MM.1S (cell line): ENCODE data around the gene DHX15.

Experiments
- DNase-seq: peaks from one replicate; pipeline ENCODE4 v3.0.0-alpha.2; 2015
- H2AFZ ChIP-seq: fragments of 300-600 bp; sonication (generic); 2 replicates; pipeline ENCODE4 v1.6.0; 2016; ENCODE audit warnings: antibody characterized with exemption, low read length
- H3F3A ChIP-seq: fragments of 300-600 bp; sonication (generic); 2 replicates; pipeline ENCODE4 v1.6.1; 2016; ENCODE audit warnings: mild to moderate bottlenecking, antibody characterized with exemption, low read length, moderate library complexity, mixed read lengths; ENCODE audit not compliant: insufficient read depth
- H3K27ac ChIP-seq: fragments of 300-600 bp; sonication (generic); 2 replicates; pipeline ENCODE4 v1.5.1; 2016; ENCODE audit warnings: mild to moderate bottlenecking, low read length
- H3K27me3 ChIP-seq: fragments of 300-600 bp; sonication (generic); replicated peaks from 2 replicates; pipeline ENCODE4 v1.6.0; 2016; ENCODE audit warnings: low read length; ENCODE audit not compliant: insufficient read depth
- H3K36me3 ChIP-seq: fragments of 300-600 bp; sonication (generic); replicated peaks from 2 replicates; pipeline ENCODE4 v1.6.1; 2016; ENCODE audit warnings: mild to moderate bottlenecking, low read length, mixed read lengths; ENCODE audit not compliant: insufficient read depth
- H3K4me1 ChIP-seq: fragments of 300-600 bp; sonication (generic); 2 replicates; pipeline ENCODE4 v1.6.1; 2016; ENCODE audit warnings: low read length, mixed read lengths
- H3K4me2 ChIP-seq: fragments of 300-600 bp; sonication (generic); 2 replicates; pipeline ENCODE4 v1.6.0; 2016; ENCODE audit warnings: low read depth, low read length
- H3K4me3 ChIP-seq: fragments of 300-600 bp; sonication (generic); 2 replicates; pipeline ENCODE4 v1.5.1; 2016; ENCODE audit warnings: low read length, mixed read lengths
- H3K79me2 ChIP-seq: fragments of 300-600 bp; sonication (generic); 2 replicates; pipeline ENCODE4 v1.6.1; 2016; ENCODE audit warnings: mixed run types, low read length, mixed read lengths
- H3K9ac ChIP-seq: fragments of 300-600 bp; sonication (generic); 2 replicates; pipeline ENCODE4 v1.6.1; 2016; ENCODE audit warnings: low read length, mixed read lengths
- H3K9me2 ChIP-seq: fragments of 300-600 bp; sonication (generic); replicated peaks from 2 replicates; pipeline ENCODE4 v1.6.1; 2016; ENCODE audit warnings: mild to moderate bottlenecking, low read length, mixed read lengths; ENCODE audit not compliant: insufficient read depth
- H3K9me3 ChIP-seq: fragments of 300-600 bp; sonication (generic); replicated peaks from 2 replicates; pipeline ENCODE4 v1.6.1; 2016; ENCODE audit warnings: mild to moderate bottlenecking, low read length, mixed read lengths; ENCODE audit not compliant: insufficient read depth
- H4K20me1 ChIP-seq: fragments of 300-600 bp; sonication (generic); 2 replicates; pipeline ENCODE4 v1.6.1; 2016; ENCODE audit warnings: mild to moderate bottlenecking, low read length, moderate library complexity, mixed read lengths; ENCODE audit not compliant: insufficient read depth
- CTCF ChIP-seq: fragments of 300-600 bp; sonication (generic); IDR thresholded peaks from 2 replicates; pipeline ENCODE4 v1.5.1; 2016; ENCODE audit warnings: antibody characterized with exemption, low read length, mixed read lengths
- EZH2 ChIP-seq: fragments of 300-600 bp; sonication (generic); optimal IDR thresholded peaks from 2 replicates; pipeline ENCODE3; 2017; ENCODE audit warnings: low read depth, mild to moderate bottlenecking, antibody characterized with exemption, low read length, mixed read lengths
- EZH2phosphoT487 ChIP-seq: fragments of 300-600 bp; sonication (generic); IDR thresholded peaks from 2 replicates; pipeline ENCODE4 v1.6.1; 2018; ENCODE audit warnings: antibody characterized with exemption, low read length

Gene DHX15

GRCh38 chr4:24559032-24559821 is 25.1 kb downstream of the DHX15 start:
- H3F3A ChIP-seq, result peaks cover 3% of the 10 kb centered on the region; the same call in 1 of the 2 replicates
- no peak overlapping the region for H3K27ac ChIP-seq
- no peaks in the 10 kb centered on the region for H3K4me1 ChIP-seq
- no peaks in the 10 kb centered on the region for H3K9me2 ChIP-seq
- no peak for TF ChIP-seq EZH2
- no peak for TF ChIP-seq CTCF
- no peak for TF ChIP-seq EZH2phosphoT487
- no peaks in the 10 kb centered on the region for H3K27me3 ChIP-seq
- H4K20me1 ChIP-seq, result peaks cover 86% of the 10 kb centered on the region
- H3K79me2 ChIP-seq, result peaks cover 100% of the 10 kb centered on the region
- no peak overlapping the region for H3K4me2 ChIP-seq
- H2AFZ ChIP-seq, result no peak overlapping the region
- peaks cover 23% of the 10 kb centered on the region for H3K36me3 ChIP-seq
- H3K9ac ChIP-seq, result no peak overlapping the region
- no peak overlapping the region for H3K4me3 ChIP-seq
- no peak for DNase-seq
- H3K9me3 ChIP-seq, result no peaks in the 10 kb centered on the region

GRCh38 chr4:24557026-24558025 is 27.0 kb downstream of the DHX15 start:
- peaks cover 75% of the 10 kb centered on the region for H4K20me1 ChIP-seq
- DNase-seq, result no peak
- no peaks in the 10 kb centered on the region for H3K9me3 ChIP-seq
- peaks cover 23% of the 10 kb centered on the region for H3K36me3 ChIP-seq
- no peak for TF ChIP-seq CTCF
- no peak for TF ChIP-seq EZH2phosphoT487
- no peak for TF ChIP-seq EZH2
- no peaks in the 10 kb centered on the region for H3K9me2 ChIP-seq
- H3K79me2 ChIP-seq, result peaks cover 98% of the 10 kb centered on the region
- H3K4me1 ChIP-seq, result no peaks in the 10 kb centered on the region
- H3K4me2 ChIP-seq, result no peak overlapping the region
- H3K27ac ChIP-seq, result no peak overlapping the region
- H3K4me3 ChIP-seq, result no peak overlapping the region
- H3K27me3 ChIP-seq, result no peaks in the 10 kb centered on the region
- H2AFZ ChIP-seq, result no peak overlapping the region
- H3K9ac ChIP-seq, result no peak overlapping the region
- H3F3A ChIP-seq, result peaks cover 7% of the 10 kb centered on the region; the same call in 1 of the 2 replicates

- H3K4me3 ChIP-seq, result no peak overlapping the region
- peaks cover 24% of the 10 kb centered on the region for H3K36me3 ChIP-seq
- peaks cover 97% of the 10 kb centered on the region for H3K79me2 ChIP-seq
- H3K4me1 ChIP-seq, result peaks cover 5% of the 10 kb centered on the region; the same call in 1 of the 2 replicates
- H3K9ac ChIP-seq, result no peak overlapping the region
- H3F3A ChIP-seq, result peaks cover 7% of the 10 kb centered on the region; the same call in 1 of the 2 replicates
- H3K27me3 ChIP-seq, result no peaks in the 10 kb centered on the region
- H3K9me3 ChIP-seq, result no peaks in the 10 kb centered on the region
- no peak overlapping the region for H3K27ac ChIP-seq
- H3K4me2 ChIP-seq, result no peak overlapping the region
- H2AFZ ChIP-seq, result no peak overlapping the region
- DNase-seq, result no peak
- H4K20me1 ChIP-seq, result peaks cover 56% of the 10 kb centered on the region
- TF ChIP-seq CTCF (peak; percentile 33; the same call in 1 of the 2 replicates), EZH2phosphoT487 (no peak)
- H3K9me2 ChIP-seq, result no peaks in the 10 kb centered on the region
Measured at GRCh38 chr4:24551492-24552289, 32.7 kb downstream of the DHX15 start.
